T-cell (primary cell): ENCODE results near the gene BRPF3. TPM values are rescaled to one million over a fixed set of nuclear protein-coding genes. Genes with fewer than 3 reads are reported as not detected.

ENCODE experiments used
- ATAC-seq, 4 experiments: fragments of 200-7000 bp in 3 of 4; fragments of 150-1000 bp in 1 of 4; cut with Tn5 transposase; replicated peaks in 1 of 4; 1 replicate in 3 of 4; 2 replicates in 1 of 4; pipeline ENCODE4 v1.10.0; 2021; ENCODE audit warnings: moderate library complexity in 3 of 4, mild to moderate bottlenecking in 2 of 4, moderate number of reproducible peaks in 1 of 4
- CTCF ChIA-PET, 2 donors: fragments of 300-600 bp; sonication (Branson Sonifier 250); formaldehyde crosslinking; loops; one replicate each; lab custom pipeline; 2022; ENCODE audit warnings: antibody characterized with exemption in 2 of 2; lab: Charles Lee
- POLR2A ChIA-PET, 2 donors: fragments of 300-600 bp; sonication (Branson Sonifier 250); formaldehyde crosslinking; loops; one replicate each; lab custom pipeline; 2022; ENCODE audit warnings: antibody characterized with exemption in 2 of 2; lab: Charles Lee
- DNase-seq, 35 experiments: peaks; one replicate each; pipeline versions ENCODE4 v3.0.0 to v3.0.0-alpha.2; 2013 to 2023
- H3K27ac ChIP-seq: one replicate; pipeline ENCODE4 v1.5.1; 2013; ENCODE audit warnings: low read length
- H3K27me3 ChIP-seq, 2 experiments: replicated peaks in 1 of 2; 1 replicate in 1 of 2; 2 replicates in 1 of 2; pipeline versions ENCODE4 v1.6.1 to v1.7.0; 2013; ENCODE audit warnings: low read length in 1 of 2, mixed read lengths in 1 of 2; ENCODE audit not compliant: control insufficient read depth in 2 of 2, insufficient read depth in 2 of 2; ENCODE audit errors: extremely low read depth in 1 of 2
- H3K36me3 ChIP-seq, 2 donors: 1 replicate in 1 of 2; 2 replicates in 1 of 2; pipeline versions ENCODE4 v1.6.1 to v1.7.0; 2013; ENCODE audit warnings: low read length in 1 of 2; ENCODE audit not compliant: control insufficient read depth in 2 of 2, insufficient read depth in 1 of 2; ENCODE audit errors: extremely low read depth in 1 of 2
- H3K4me1 ChIP-seq, 2 experiments: 1 replicate in 1 of 2; 2 replicates in 1 of 2; pipeline versions ENCODE4 v1.6.1 to v1.7.0; 2013; ENCODE audit warnings: low read length in 2 of 2, mixed read lengths in 1 of 2; ENCODE audit not compliant: insufficient read depth in 2 of 2, control insufficient read depth in 1 of 2; ENCODE audit errors: extremely low read depth in 1 of 2
- H3K4me3 ChIP-seq, 2 donors: 1 replicate in 1 of 2; 2 replicates in 1 of 2; pipeline versions ENCODE4 v1.5.1 to v1.7.0; 2013; ENCODE audit warnings: mild to moderate bottlenecking in 2 of 2, low read length in 1 of 2, moderate library complexity in 1 of 2; ENCODE audit not compliant: control insufficient read depth in 1 of 2; ENCODE audit errors: extremely low read depth in 1 of 2
- H3K9me3 ChIP-seq: 2 replicates; pipeline ENCODE4 v1.7.0; 2013
- H3K27ac Mint-ChIP-seq, 2 donors: one replicate each; pipeline ENCODE4 v1.8.0; 2020 to 2021; ENCODE audit warnings: mild to moderate bottlenecking in 2 of 2, mixed read lengths in 2 of 2
- H3K27me3 Mint-ChIP-seq, 2 donors: one replicate each; pipeline ENCODE4 v1.8.0; 2021 to 2022; ENCODE audit warnings: mixed read lengths in 2 of 2
- H3K36me3 Mint-ChIP-seq: one replicate; pipeline ENCODE4 v1.8.0; 2021; ENCODE audit warnings: mixed read lengths
- H3K4me1 Mint-ChIP-seq, 3 donors: one replicate each; pipeline ENCODE4 v1.8.0; 2020 to 2022; ENCODE audit warnings: mixed read lengths in 3 of 3, mild to moderate bottlenecking in 1 of 3
- H3K4me3 Mint-ChIP-seq, 3 donors: one replicate each; pipeline ENCODE4 v1.8.0; 2020 to 2022; ENCODE audit warnings: mild to moderate bottlenecking in 3 of 3, mixed read lengths in 3 of 3, moderate library complexity in 3 of 3
- H3K9me3 Mint-ChIP-seq, 3 donors: one replicate each; pipeline ENCODE4 v1.8.0; 2020 to 2022; ENCODE audit warnings: mixed read lengths in 3 of 3
- WGBS: methylation state at CpG from one replicate; pipeline ENCODE4 v1.1.5; 2013; ENCODE audit warnings: missing lambda C conversion rate; ENCODE audit not compliant: insufficient coverage; 5-methylcytosine and 5-hydroxymethylcytosine counted together
- total RNA-seq, 35 experiments: library from RNA in 6 of 35; stranded (reverse) in 6 of 35; fragments of 120-200 nt in 1 of 35; gene quantifications; one replicate each; pipeline versions ENCODE4 v1.2.1 to v1.2.4 and lab custom pipeline; 2013 to 2026

BRPF3 gene
- total RNA-seq, 5 donors from 2014 or later (not counting 1 experiment from before 2014, with no cell fraction given) = 33.9 to 38.5 (median 35.7) TPM

DNA sequence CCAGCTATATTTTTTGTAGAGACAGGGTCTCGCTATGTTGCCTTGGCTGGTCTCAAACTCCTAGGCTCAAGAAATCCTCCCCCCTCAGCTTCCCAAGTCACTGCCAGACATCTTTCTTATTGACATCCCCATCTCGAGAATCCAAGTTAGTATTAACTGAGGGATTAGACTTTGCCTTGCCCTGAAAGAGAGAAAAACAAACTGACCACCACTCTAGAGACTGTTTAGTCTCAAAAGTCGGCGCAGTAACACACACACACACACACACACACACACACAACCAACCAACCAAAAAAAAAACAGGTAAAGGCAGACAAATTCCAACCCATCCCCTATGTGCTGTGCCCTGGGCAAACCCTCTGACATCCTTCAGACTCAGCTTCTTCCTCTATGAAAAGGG is 46.1 kb downstream of the BRPF3 start:
- no peaks in the 10 kb centered on the region for H3K27me3 ChIP-seq
- DNase-seq (no peak), ATAC-seq (no peak)
- H3K27ac ChIP-seq = no peak overlapping the region
- no peaks in the 10 kb centered on the region for H3K36me3 ChIP-seq
- Mint-ChIP-seq H3K9me3 (no peaks in the 10 kb centered on the region), H3K27ac (no peak overlapping the region), H3K4me1 (peaks cover 11 to 16% (median 13%) of the 10 kb centered on the region in 3 donors), H3K27me3 (peaks cover 4 to 5% of the 10 kb centered on the region in 2 donors), H3K36me3 (no peaks in the 10 kb centered on the region), H3K4me3 (no peak overlapping the region)
- ChIA-PET CTCF (interaction anchor here in 1 of 2 donors (0.7 kb wide), 1 partner anchor 19 kb away, joined by 3 read pairs; no protein-coding TSS in a partner anchor), POLR2A (no interaction called here)
- H3K9me3 ChIP-seq = no peaks in the 10 kb centered on the region
- no peak overlapping the region for H3K4me3 ChIP-seq
- peaks cover 3 to 4% of the 10 kb centered on the region in 2 experiments for H3K4me1 ChIP-seq
- WGBS = 83% methylated on average over 2 of the region's 4 CpGs

DNA sequence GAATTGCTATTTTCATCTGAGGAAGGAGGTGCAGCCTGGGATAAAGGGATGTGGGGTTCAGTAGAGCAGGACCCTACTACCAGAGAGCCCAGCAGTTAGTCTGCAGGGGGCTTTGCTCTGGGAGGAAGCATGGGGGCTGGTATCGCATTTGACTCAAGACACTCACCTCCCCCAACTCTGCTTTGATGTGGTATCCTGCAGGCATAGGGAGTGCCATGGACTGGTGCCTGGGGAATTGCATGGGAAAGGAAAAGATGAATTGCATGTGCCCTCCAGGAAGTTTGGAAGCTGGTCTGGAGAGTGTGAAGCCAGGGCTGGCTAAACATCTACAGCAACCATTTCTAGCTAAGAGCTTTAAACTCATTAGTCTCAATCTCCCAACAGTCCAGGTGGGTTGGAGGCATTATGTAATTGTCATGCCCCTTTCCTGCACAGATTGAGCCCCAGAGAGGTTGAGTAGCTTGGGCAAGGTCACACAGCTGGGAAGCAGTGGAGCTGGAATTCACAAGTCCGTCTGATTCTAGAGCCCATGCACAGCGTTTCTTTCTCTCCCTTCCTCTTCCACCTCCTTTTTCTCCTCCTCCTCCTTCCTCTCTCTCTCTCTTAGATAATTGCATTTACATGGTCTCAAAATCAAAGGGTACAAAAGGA is 47.1 kb downstream of the BRPF3 start:
- no peaks in the 10 kb centered on the region for H3K9me3 Mint-ChIP-seq
- Histone ChIP-seq H3K27me3 (no peaks in the 10 kb centered on the region), H3K27ac (no peak overlapping the region), H3K4me3 (no peak overlapping the region), H3K4me1 (peaks cover 3 to 4% of the 10 kb centered on the region in 2 experiments), H3K9me3 (no peaks in the 10 kb centered on the region), H3K36me3 (no peaks in the 10 kb centered on the region)
- no peak overlapping the region for H3K4me3 Mint-ChIP-seq
- H3K27ac Mint-ChIP-seq = no peak overlapping the region
- H3K27me3 Mint-ChIP-seq = peaks cover 4 to 5% of the 10 kb centered on the region in 2 donors
- H3K4me1 Mint-ChIP-seq = peaks cover 11 to 16% (median 13%) of the 10 kb centered on the region in 3 donors
- no CpG with 5 or more reads among the region's 3 CpGs for WGBS
- no peak for DNase-seq
- no peaks in the 10 kb centered on the region for H3K36me3 Mint-ChIP-seq
- no peak for ATAC-seq
- ChIA-PET POLR2A (no interaction called here), CTCF (no interaction called here)

DNA sequence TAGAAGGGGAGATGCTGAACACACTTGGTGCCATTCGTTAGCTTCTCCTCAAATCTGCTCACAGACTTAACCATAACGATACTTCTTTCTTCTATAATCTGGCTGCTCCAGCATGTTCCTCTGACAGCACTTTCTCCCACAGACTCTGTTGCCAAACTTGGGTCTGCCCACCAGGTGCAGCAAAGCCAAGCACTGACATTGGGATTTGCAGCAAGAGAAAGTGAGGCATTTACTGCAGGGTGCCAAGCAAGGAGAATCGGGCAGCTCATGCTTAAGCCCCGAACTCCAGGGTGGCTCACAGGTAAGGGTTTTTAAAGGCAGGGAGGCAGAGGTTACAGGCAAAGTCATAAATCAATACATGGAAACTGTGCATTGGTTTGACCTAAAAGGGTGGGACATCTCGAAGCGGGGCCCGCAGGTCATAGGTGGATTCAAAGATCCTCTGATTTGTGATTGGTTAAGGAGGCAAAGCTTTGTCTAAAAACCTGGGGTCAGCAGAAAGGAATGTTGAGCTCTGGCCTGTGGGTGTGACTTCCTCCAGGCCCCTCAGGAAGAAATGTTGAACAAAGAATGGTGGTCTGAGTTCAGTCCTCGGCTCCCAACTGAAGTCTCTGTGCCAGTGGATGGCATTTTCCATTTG is 48.2 kb downstream of the BRPF3 start:
- no peak for ATAC-seq
- no peak overlapping the region for H3K27ac Mint-ChIP-seq
- H3K4me3 Mint-ChIP-seq = no peak overlapping the region
- peaks cover 11 to 16% (median 13%) of the 10 kb centered on the region in 3 donors for H3K4me1 Mint-ChIP-seq
- no peaks in the 10 kb centered on the region for H3K9me3 Mint-ChIP-seq
- ChIA-PET POLR2A (no interaction called here), CTCF (no interaction called here)
- 87% methylated on average over 8 of the region's 8 CpGs for WGBS
- H3K27me3 Mint-ChIP-seq = peaks cover 4 to 5% of the 10 kb centered on the region in 2 donors
- Histone ChIP-seq H3K9me3 (no peaks in the 10 kb centered on the region), H3K27ac (no peak overlapping the region), H3K4me3 (no peak overlapping the region), H3K36me3 (no peaks in the 10 kb centered on the region), H3K27me3 (no peaks in the 10 kb centered on the region), H3K4me1 (peaks cover 3 to 4% of the 10 kb centered on the region in 2 experiments)
- no peaks in the 10 kb centered on the region for H3K36me3 Mint-ChIP-seq
- no peak for DNase-seq

DNA sequence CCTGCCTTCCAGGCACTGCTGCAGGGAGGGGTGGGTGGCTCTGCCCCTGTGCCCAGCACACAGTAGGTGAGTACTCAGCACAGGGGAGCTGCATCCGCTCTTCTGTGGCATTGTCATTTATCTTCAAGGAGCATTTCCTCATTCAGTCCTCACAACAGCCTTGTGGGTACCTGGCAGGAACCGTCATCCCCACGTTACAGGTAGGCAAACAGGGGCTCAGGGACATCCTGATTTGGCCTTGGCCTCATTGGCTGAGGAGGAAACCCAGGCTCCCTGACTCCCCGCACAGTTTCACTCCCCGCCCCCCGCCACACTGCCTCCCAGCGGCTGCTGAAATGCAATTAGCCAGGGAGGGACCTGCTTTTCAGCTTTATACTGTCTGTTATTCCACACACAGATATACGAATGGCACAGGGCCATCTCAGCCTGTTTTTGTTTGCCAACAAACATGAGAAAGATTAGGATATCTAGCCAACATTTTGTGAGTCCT is 49.1 kb downstream of the BRPF3 start:
- Mint-ChIP-seq H3K36me3 (no peaks in the 10 kb centered on the region), H3K27ac (no peak overlapping the region), H3K4me1 (peaks cover 11 to 16% (median 13%) of the 10 kb centered on the region in 3 donors), H3K27me3 (peaks cover 4 to 5% of the 10 kb centered on the region in 2 donors), H3K4me3 (no peak overlapping the region), H3K9me3 (no peaks in the 10 kb centered on the region)
- Histone ChIP-seq H3K27me3 (no peaks in the 10 kb centered on the region), H3K36me3 (no peaks in the 10 kb centered on the region), H3K4me3 (no peak overlapping the region), H3K9me3 (no peaks in the 10 kb centered on the region), H3K4me1 (peaks cover 3 to 4% of the 10 kb centered on the region in 2 experiments), H3K27ac (no peak overlapping the region)
- POLR2A ChIA-PET = no interaction called here
- CTCF ChIA-PET = interaction anchor here in 1 of 2 donors (0.6 kb wide), 1 partner anchor 72 kb away, joined by 3 read pairs; no protein-coding TSS in a partner anchor
- DNase-seq (peak in 19 of 35 experiments; percentile 2 to 21 (median 10)), ATAC-seq (peak in 3 of 4 experiments; percentile 26 to 69 (median 33))
- WGBS = 67% methylated on average over 8 of the region's 8 CpGs

DNA sequence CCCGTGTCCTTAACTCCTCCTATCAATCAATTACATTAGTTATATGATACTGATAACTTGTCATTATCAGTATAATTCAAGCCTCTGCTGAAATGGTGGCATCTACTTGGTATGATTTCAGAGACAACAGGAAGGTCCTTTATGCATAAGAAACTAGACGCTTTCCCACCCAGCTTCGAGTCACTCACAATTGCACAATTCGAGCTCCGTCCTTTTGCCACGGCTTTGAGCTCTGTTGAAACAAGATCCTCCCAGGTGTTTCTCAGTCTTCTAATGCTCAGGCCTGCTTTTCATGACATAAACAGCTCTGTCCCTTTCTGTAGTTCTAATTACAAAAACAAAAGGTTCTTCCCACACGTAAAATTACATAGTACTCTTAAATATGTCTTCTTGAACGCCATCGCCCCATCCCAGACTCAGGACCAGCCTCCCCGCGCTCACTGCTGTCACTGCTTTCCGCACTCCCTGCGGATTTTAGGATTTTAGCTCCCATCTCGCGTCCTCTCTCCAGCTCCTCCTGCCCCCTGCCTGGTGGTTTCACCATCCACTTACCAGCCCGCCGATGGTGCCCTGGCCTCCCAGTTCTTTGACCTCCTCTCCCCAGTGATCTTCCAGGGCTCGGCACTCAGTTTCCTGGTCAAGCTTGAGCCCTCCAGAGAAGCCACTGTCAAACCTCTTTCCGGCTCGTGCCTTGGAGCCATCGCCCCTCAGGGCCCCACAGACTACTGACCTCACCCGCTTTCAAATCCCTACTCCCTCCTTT is 50.1 kb downstream of the BRPF3 start:
- H3K4me1 ChIP-seq = peaks cover under 1 to 4% of the 10 kb centered on the region in 2 experiments
- Mint-ChIP-seq H3K36me3 (no peaks in the 10 kb centered on the region), H3K4me3 (no peak overlapping the region), H3K27me3 (peaks cover 4 to 5% of the 10 kb centered on the region in 2 donors), H3K9me3 (no peaks in the 10 kb centered on the region), H3K27ac (no peak overlapping the region), H3K4me1 (peaks cover 9 to 14% (median 12%) of the 10 kb centered on the region in 3 donors)
- DNase-seq (no peak), ATAC-seq (no peak)
- H3K9me3 ChIP-seq = no peaks in the 10 kb centered on the region
- POLR2A ChIA-PET = no interaction called here
- no peak overlapping the region for H3K27ac ChIP-seq
- no peaks in the 10 kb centered on the region for H3K27me3 ChIP-seq
- no peak overlapping the region for H3K4me3 ChIP-seq
- CTCF ChIA-PET = interaction anchor here in 1 of 2 donors (0.5 kb wide), 1 partner anchor 219 kb away, joined by 3 read pairs; no protein-coding TSS in a partner anchor
- no peaks in the 10 kb centered on the region for H3K36me3 ChIP-seq
- WGBS = 94% methylated on average over 20 of the region's 22 CpGs

DNA sequence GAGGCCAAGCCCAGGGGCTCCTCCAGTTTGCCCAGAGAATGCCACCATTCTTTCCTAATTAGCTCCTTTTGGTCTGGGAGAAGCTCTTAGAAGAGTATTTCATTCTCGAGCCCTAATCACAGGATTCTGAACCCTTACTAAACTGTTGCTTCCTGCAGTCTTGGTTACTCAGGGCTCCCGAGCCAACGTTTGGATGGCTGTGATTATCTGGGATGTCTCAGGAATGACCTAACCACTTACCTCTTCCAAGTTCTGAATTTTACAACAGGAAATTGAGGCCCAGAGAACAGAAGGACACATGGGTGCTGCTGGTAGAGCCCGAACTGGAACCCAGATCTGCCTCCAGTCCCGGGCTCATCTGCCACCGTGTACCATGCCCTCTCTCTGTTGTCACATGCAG is 51.1 kb downstream of the BRPF3 start:
- Histone ChIP-seq H3K9me3 (no peaks in the 10 kb centered on the region), H3K27ac (no peak overlapping the region), H3K27me3 (no peaks in the 10 kb centered on the region), H3K36me3 (no peaks in the 10 kb centered on the region), H3K4me1 (peaks cover 0 to 4% of the 10 kb centered on the region in 2 experiments), H3K4me3 (no peak overlapping the region)
- ChIA-PET POLR2A (no interaction called here), CTCF (no interaction called here)
- no peak overlapping the region for H3K4me3 Mint-ChIP-seq
- 88% methylated on average over 5 of the region's 6 CpGs for WGBS
- ATAC-seq (no peak), DNase-seq (no peak)
- peaks cover 0 to 9% (median 6%) of the 10 kb centered on the region in 3 donors for H3K4me1 Mint-ChIP-seq
- H3K27me3 Mint-ChIP-seq = peaks cover 4 to 5% of the 10 kb centered on the region in 2 donors
- no peak overlapping the region for H3K27ac Mint-ChIP-seq
- H3K9me3 Mint-ChIP-seq = no peaks in the 10 kb centered on the region
- H3K36me3 Mint-ChIP-seq = no peaks in the 10 kb centered on the region
